SK-N-SH treated with all-trans-retinoic acid at 6 μM for 48 hours (cell line): ENCODE results near the gene C1orf115.
"Not testable (repeated sequence)": the region's sequence is repeated elsewhere in the genome, so short reads cannot be mapped to it uniquely, and the experiment has no call there.

Experiments used
- GLIS3 ChIP-seq: fragments of 250-450 bp; sonication (Bioruptor Pico); IDR thresholded peaks from 2 replicates; pipeline ENCODE4 v1.5.0; 2020; ENCODE audit warnings: mild to moderate bottlenecking, moderate library complexity
- OSR1 ChIP-seq: fragments of 250-450 bp; sonication (Bioruptor Pico); IDR thresholded peaks from 2 replicates; pipeline ENCODE4 v1.8.0; 2022; ENCODE audit warnings: moderate library complexity, mild to moderate bottlenecking, inconsistent platforms
- PATZ1 ChIP-seq: fragments of 250-450 bp; sonication (Bioruptor Pico); IDR thresholded peaks from 2 replicates; pipeline ENCODE4 v1.8.0; 2020; ENCODE audit warnings: mild to moderate bottlenecking, moderate library complexity, borderline replicate concordance
- PPARA ChIP-seq: fragments of 250-450 bp; sonication (Bioruptor Pico); IDR thresholded peaks from 2 replicates; pipeline ENCODE4 v1.5.0; 2020; ENCODE audit warnings: mild to moderate bottlenecking, borderline replicate concordance
- SNAI2 ChIP-seq: fragments of 250-450 bp; sonication (Bioruptor Pico); IDR thresholded peaks from 2 replicates; pipeline ENCODE4 v1.5.0; 2020; ENCODE audit warnings: mild to moderate bottlenecking, moderate library complexity
- TCF4 ChIP-seq: fragments of 250-450 bp; sonication (Bioruptor Pico); IDR thresholded peaks from 2 replicates; pipeline ENCODE4 v1.8.0; 2021; ENCODE audit warnings: mild to moderate bottlenecking, moderate library complexity, borderline replicate concordance
- TOX ChIP-seq: fragments of 250-450 bp; sonication (Bioruptor Pico); IDR thresholded peaks from 2 replicates; pipeline ENCODE4 v1.8.0; 2021; ENCODE audit warnings: mild to moderate bottlenecking, moderate library complexity, borderline replicate concordance
- TSHZ2 ChIP-seq: fragments of 250-450 bp; sonication (Bioruptor Pico); IDR thresholded peaks from 2 replicates; pipeline ENCODE4 v1.5.0; 2020; ENCODE audit warnings: mild to moderate bottlenecking, moderate library complexity
- ZC3H10 ChIP-seq: fragments of 250-450 bp; sonication (Bioruptor Pico); IDR thresholded peaks from 2 replicates; pipeline ENCODE4 v1.5.1; 2021; ENCODE audit warnings: mild to moderate bottlenecking, moderate library complexity
- ZNF565 ChIP-seq: fragments of 450-650 bp; formaldehyde crosslinking; conservative IDR thresholded peaks from 2 replicates; pipeline ENCODE4 v1.5.0; 2020; ENCODE audit warnings: low read depth, mild to moderate bottlenecking, moderate library complexity
- ZNF70 ChIP-seq: fragments of 450-650 bp; formaldehyde crosslinking; IDR thresholded peaks from 2 replicates; pipeline ENCODE4 v1.5.0; 2020; ENCODE audit warnings: mild to moderate bottlenecking, moderate library complexity
- ZNF8 ChIP-seq: fragments of 450-650 bp; formaldehyde crosslinking; IDR thresholded peaks from 2 replicates; pipeline ENCODE4 v1.5.0; 2020; ENCODE audit warnings: mild to moderate bottlenecking, moderate library complexity
- TF ChIP-seq, protein P1 (sequence below): fragments of 250-450 bp; sonication (Bioruptor Pico); IDR thresholded peaks from 2 replicates; pipeline ENCODE4 v1.8.0; 2021; ENCODE audit warnings: low read depth, mild to moderate bottlenecking, moderate library complexity, borderline replicate concordance
- TF ChIP-seq, protein P2 (sequence below): fragments of 250-450 bp; sonication (Bioruptor Pico); IDR thresholded peaks from 2 replicates; pipeline ENCODE4 v1.5.1; 2021; ENCODE audit warnings: mild to moderate bottlenecking, moderate library complexity

- TF ChIP-seq ZNF8 (CRISPR knock-in tag); TCF4; PATZ1 (CRISPR knock-in tag); ZNF70; SNAI2; ZC3H10 (CRISPR knock-in tag); OSR1 (CRISPR knock-in tag); ZNF565 (CRISPR knock-in tag); TOX (CRISPR knock-in tag); PPARA (CRISPR knock-in tag); TSHZ2; GLIS3 (CRISPR knock-in tag): not testable (repeated sequence)
- TF ChIP-seq, protein P1, sequence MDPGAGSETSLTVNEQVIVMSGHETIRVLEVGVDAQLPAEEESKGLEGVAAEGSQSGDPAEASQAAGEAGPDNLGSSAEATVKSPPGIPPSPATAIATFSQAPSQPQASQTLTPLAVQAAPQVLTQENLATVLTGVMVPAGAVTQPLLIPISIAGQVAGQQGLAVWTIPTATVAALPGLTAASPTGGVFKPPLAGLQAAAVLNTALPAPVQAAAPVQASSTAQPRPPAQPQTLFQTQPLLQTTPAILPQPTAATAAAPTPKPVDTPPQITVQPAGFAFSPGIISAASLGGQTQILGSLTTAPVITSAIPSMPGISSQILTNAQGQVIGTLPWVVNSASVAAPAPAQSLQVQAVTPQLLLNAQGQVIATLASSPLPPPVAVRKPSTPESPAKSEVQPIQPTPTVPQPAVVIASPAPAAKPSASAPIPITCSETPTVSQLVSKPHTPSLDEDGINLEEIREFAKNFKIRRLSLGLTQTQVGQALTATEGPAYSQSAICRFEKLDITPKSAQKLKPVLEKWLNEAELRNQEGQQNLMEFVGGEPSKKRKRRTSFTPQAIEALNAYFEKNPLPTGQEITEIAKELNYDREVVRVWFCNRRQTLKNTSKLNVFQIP: not testable (repeated sequence)
- TF ChIP-seq, protein P2, sequence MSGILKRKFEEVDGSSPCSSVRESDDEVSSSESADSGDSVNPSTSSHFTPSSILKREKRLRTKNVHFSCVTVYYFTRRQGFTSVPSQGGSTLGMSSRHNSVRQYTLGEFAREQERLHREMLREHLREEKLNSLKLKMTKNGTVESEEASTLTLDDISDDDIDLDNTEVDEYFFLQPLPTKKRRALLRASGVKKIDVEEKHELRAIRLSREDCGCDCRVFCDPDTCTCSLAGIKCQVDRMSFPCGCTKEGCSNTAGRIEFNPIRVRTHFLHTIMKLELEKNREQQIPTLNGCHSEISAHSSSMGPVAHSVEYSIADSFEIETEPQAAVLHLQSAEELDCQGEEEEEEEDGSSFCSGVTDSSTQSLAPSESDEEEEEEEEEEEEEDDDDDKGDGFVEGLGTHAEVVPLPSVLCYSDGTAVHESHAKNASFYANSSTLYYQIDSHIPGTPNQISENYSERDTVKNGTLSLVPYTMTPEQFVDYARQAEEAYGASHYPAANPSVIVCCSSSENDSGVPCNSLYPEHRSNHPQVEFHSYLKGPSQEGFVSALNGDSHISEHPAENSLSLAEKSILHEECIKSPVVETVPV (CRISPR knock-in tag): not testable (repeated sequence)
These were observed 6.4 kb upstream of the C1orf115 start for GRCh38 chr1:220683716-220684115.
